Esophagus squamous epithelium (tissue), 4 donors: ENCODE results near the gene GRIK1.

Experiments used
- CTCF ChIP-seq, 6 experiments: fragments of 450-650 bp in 4 of 6; fragments of 200-600 bp in 2 of 6; sonication (generic) in 2 of 6; IDR thresholded peaks; one replicate each; pipeline ENCODE4 v1.5.1; 2016 to 2019; ENCODE audit warnings: antibody characterized with exemption in 6 of 6, mild to moderate bottlenecking in 4 of 6, moderate library complexity in 4 of 6
- POLR2A ChIP-seq, 4 donors: fragments of 450-650 bp; IDR thresholded peaks; one replicate each; pipeline ENCODE4 v1.6.1; 2017; ENCODE audit warnings: antibody characterized with exemption in 4 of 4, mild to moderate bottlenecking in 4 of 4, moderate library complexity in 3 of 4

GRCh38 chr21:29534448-29534847, 405.3 kb downstream of the GRIK1 start:
- no peak for TF ChIP-seq CTCF (IDR thresholded peaks at IDR 0.05)
- no peak for TF ChIP-seq POLR2A (IDR thresholded peaks at IDR 0.05)
